Naive thymus-derived CD8-positive, alpha-beta T cell (primary cell): Measurements from ENCODE around the gene PAFAH1B2. TPM values are rescaled to one million over a fixed set of nuclear protein-coding genes. Genes with fewer than 3 reads are reported as not detected.
A peak's percentile ranks its signal among the peaks of the same experiment; 100 is the strongest.

Experiments used
- ATAC-seq, 2 donors: fragments of 150-1000 bp; cut with Tn5 transposase in 1 of 2; sonication (Bioruptor Pico), chemical (Tn5 transposase) in 1 of 2; 1 replicate in 1 of 2; 2 replicates in 1 of 2; pipeline ENCODE4 v1.10.0; 2021; ENCODE audit warnings: mild to moderate bottlenecking in 2 of 2, moderate library complexity in 2 of 2
- POLR2A ChIA-PET: fragments of 350-600 bp; sonication (Branson Sonifier 250); formaldehyde crosslinking; loops from one replicate; lab custom pipeline; 2021; ENCODE audit warnings: antibody characterized with exemption; lab: Charles Lee
- DNase-seq, 10 donors: peaks; one replicate each; pipeline versions ENCODE4 v3.0.0 to v3.0.0-alpha.2; 2020 to 2022
- H3K27ac Mint-ChIP-seq, 10 donors: one replicate each; pipeline ENCODE4 v1.8.0; 2020 to 2022; ENCODE audit warnings: mild to moderate bottlenecking in 10 of 10, mixed read lengths in 10 of 10, moderate library complexity in 4 of 10, inconsistent platforms in 1 of 10
- H3K27me3 Mint-ChIP-seq, 5 donors: one replicate each; pipeline ENCODE4 v1.8.0; 2021 to 2022; ENCODE audit warnings: mixed read lengths in 5 of 5
- H3K36me3 Mint-ChIP-seq, 3 donors: one replicate each; pipeline ENCODE4 v1.8.0; 2020 to 2022; ENCODE audit warnings: mixed read lengths in 3 of 3, mild to moderate bottlenecking in 2 of 3, inconsistent platforms in 1 of 3
- H3K4me1 Mint-ChIP-seq, 4 donors: one replicate each; pipeline ENCODE4 v1.8.0; 2021 to 2022; ENCODE audit warnings: mixed read lengths in 4 of 4
- H3K4me3 Mint-ChIP-seq, 10 donors: one replicate each; pipeline ENCODE4 v1.8.0; 2020 to 2022; ENCODE audit warnings: mild to moderate bottlenecking in 10 of 10, mixed read lengths in 10 of 10, moderate library complexity in 6 of 10, inconsistent platforms in 1 of 10
- H3K9me3 Mint-ChIP-seq, 9 donors: one replicate each; pipeline ENCODE4 v1.8.0; 2020 to 2022; ENCODE audit warnings: mixed read lengths in 9 of 9, mild to moderate bottlenecking in 3 of 9, inconsistent platforms in 1 of 9, moderate library complexity in 1 of 9
- polyA plus RNA-seq, 3 donors: library from polyadenylated mRNA; unstranded; fragments of 300-500 nt; fragmentation: Illumina TruSeq; gene quantifications; one replicate each; pipeline ENCODE4 v1.2.3, GENCODE V29; 2021
- total RNA-seq, 8 experiments: library from RNA in 2 of 8; stranded (reverse) in 2 of 8; gene quantifications; one replicate each; pipeline ENCODE4 v1.2.3 and lab custom pipeline; 2021 to 2026

Gene PAFAH1B2
- total and polyA plus RNA-seq, 5 experiments from 2014 or later, result 14.4 to 60.5 (median 19.5) TPM

DNA sequence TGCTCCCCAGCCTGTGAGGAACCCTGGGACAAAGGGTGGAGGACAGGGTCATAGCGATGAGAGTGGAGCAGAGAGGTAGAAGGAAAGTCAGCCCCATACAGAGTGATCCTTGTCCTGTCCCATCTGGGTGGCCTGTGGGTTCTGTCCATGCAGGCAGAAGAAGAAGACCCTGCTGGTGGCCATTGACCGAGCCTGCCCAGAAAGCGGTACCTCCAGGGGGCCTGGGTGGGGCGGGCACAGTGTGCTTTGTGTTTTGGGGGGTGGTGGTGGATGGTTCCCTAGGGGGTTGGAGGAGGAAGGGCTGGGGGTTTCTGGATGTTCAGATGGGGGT is 42.3 kb downstream of the PAFAH1B2 start:
- DNase-seq (no peak), ATAC-seq (no peak)
- POLR2A ChIA-PET, result interaction anchor here (1.1 kb wide), 1 partner anchor 16 kb away, joined by 3 read pairs; no protein-coding TSS in a partner anchor
- peak overlapping the region in 1 of 10 donors; percentile 68 for H3K4me3 Mint-ChIP-seq
- H3K27me3 Mint-ChIP-seq, result no peaks in the 10 kb centered on the region
- peaks cover 3 to 41% (median 5%) of the 10 kb centered on the region in 4 donors for H3K4me1 Mint-ChIP-seq
- H3K36me3 Mint-ChIP-seq, result peaks cover 0 to 24% (median 5%) of the 10 kb centered on the region in 3 donors
- no peaks in the 10 kb centered on the region for H3K9me3 Mint-ChIP-seq
- H3K27ac Mint-ChIP-seq, result peak overlapping the region in 4 of 10 donors; percentile 31 to 88 (median 68)

DNA sequence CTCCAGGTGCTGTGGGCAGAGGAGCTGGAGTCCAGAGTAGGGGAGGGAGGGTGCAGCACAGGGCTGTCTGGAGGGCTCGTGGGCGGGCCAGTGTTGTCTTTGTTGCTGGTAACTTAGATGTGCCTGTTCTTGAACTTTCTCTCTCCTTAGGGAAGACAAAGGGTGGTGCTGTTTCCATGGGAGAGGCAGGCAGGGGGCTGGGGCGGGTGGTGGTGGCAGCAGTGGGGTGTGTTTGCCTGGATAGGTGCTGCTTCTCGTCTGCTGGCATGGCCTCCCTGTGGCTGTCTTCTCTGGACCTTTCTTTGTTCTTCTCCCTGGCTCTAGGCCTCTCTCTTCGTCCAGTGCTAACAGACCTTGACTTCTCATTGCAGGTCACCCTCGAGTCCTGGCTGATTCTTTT is 42.9 kb downstream of the PAFAH1B2 start:
- DNase-seq, result no peak
- Mint-ChIP-seq H3K36me3 (peaks cover 0 to 24% (median 5%) of the 10 kb centered on the region in 3 donors), H3K4me3 (peak overlapping the region in 1 of 10 donors; percentile 65), H3K9me3 (no peaks in the 10 kb centered on the region), H3K27ac (peak overlapping the region in 7 of 10 donors; percentile 5 to 68 (median 44)), H3K27me3 (no peaks in the 10 kb centered on the region), H3K4me1 (peaks cover 3 to 41% (median 5%) of the 10 kb centered on the region in 4 donors)
- no peak for ATAC-seq
- POLR2A ChIA-PET, result no interaction called here

DNA sequence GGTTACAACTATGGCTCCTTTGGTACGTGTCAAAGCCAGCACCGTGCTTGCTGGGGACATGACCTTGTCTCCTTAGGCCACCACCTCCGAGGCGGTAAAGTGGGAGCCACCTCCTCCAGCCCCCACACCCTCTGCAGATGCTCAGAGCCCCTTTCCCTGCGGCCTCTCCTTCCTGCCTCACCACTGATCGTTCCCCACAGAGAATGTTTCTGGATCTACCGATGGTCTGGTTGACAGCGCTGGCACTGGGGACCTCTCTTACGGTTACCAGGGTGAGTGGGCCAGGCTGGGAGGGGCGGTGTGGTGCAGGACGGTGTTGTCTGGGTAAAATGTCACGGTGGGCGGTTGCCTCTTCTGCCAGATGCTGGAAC is 43.3 kb downstream of the PAFAH1B2 start:
- no peak for DNase-seq
- peaks cover 3 to 41% (median 5%) of the 10 kb centered on the region in 4 donors for H3K4me1 Mint-ChIP-seq
- peak overlapping the region in 1 of 10 donors; percentile 65 for H3K4me3 Mint-ChIP-seq
- H3K27me3 Mint-ChIP-seq, result no peaks in the 10 kb centered on the region
- H3K9me3 Mint-ChIP-seq, result no peaks in the 10 kb centered on the region
- ATAC-seq, result no peak
- peaks cover 0 to 24% (median 5%) of the 10 kb centered on the region in 3 donors for H3K36me3 Mint-ChIP-seq
- POLR2A ChIA-PET, result no interaction called here
- peak overlapping the region in 3 of 10 donors; percentile 11 to 68 (median 48) for H3K27ac Mint-ChIP-seq

DNA sequence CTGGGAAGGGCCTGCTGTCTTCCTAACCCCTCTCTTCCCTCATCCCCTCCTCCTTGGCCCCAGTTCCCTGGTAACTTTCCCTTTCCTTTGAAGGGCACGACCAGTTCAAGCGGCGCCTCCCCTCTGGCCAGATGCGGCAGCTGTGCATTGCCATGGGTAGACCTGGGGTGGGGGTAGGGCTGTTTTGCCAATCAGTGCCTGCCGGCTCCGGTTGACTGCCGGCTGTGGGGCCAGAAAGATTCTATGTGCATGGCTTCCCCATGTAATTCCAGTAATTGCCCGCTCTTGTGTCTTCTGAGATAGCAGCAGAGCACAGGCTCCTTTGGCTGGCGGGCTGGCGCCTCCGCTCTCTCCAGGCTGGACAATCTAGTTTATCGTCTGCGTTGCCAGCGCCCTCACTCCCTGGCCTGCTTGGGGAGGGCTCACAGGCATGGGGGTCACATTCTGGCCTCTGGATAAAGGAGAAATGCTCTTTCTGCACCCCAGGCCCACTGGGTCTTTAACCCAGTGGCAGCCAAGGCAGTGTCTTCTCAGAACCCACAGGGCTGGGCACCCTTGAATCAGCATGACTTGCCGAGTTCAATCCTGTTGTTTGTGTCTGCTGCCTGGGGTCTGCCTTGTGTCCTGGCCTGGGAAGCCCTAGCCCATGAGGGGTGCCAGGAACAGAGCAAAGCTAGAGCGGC is 43.9 kb downstream of the PAFAH1B2 start:
- DNase-seq, result no peak
- H3K27ac Mint-ChIP-seq, result peak overlapping the region in 2 of 10 donors; percentile 8 to 60
- no peaks in the 10 kb centered on the region for H3K9me3 Mint-ChIP-seq
- H3K4me1 Mint-ChIP-seq, result peaks cover 3 to 39% (median 5%) of the 10 kb centered on the region in 4 donors
- no peak for ATAC-seq
- H3K36me3 Mint-ChIP-seq, result peaks cover 0 to 25% (median 5%) of the 10 kb centered on the region in 3 donors
- H3K4me3 Mint-ChIP-seq, result peak overlapping the region in 1 of 10 donors; percentile 55
- POLR2A ChIA-PET, result interaction anchor here (0.8 to 1.0 kb wide), 2 partner anchors 8 to 17 kb away, joined by 3 to 4 read pairs; no protein-coding TSS in a partner anchor
- H3K27me3 Mint-ChIP-seq, result no peaks in the 10 kb centered on the region

DNA sequence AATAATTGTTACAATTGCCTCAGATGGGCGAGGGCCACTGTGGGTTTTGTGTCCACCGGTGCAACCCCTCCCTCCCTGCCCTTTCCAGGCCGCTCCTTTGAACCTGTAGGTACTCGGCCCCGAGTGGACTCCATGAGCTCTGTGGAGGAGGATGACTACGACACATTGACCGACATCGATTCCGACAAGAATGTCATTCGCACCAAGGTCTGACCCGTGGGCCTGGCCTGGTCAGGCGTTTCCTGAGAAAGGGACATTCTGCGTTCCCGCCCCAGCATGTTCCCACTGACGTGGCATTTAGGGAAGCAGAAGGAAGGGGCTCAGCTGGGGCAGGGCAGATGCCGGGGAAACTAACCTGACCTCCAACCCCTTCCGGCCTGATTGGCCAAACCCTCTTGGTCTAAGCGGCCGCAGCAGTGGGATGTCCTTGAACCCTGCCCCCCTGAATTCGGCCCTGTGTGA is 44.6 kb downstream of the PAFAH1B2 start:
- peak overlapping the region in 2 of 10 donors; percentile 41 to 60 for H3K27ac Mint-ChIP-seq
- H3K27me3 Mint-ChIP-seq, result no peaks in the 10 kb centered on the region
- H3K4me1 Mint-ChIP-seq, result peaks cover 5 to 39% (median 7%) of the 10 kb centered on the region in 4 donors
- H3K4me3 Mint-ChIP-seq, result peak overlapping the region in 1 of 10 donors; percentile 52
- H3K9me3 Mint-ChIP-seq, result no peaks in the 10 kb centered on the region
- DNase-seq, result no peak
- POLR2A ChIA-PET, result interaction anchor here (0.8 to 1.0 kb wide), 2 partner anchors 9 to 18 kb away, joined by 3 to 4 read pairs; no protein-coding TSS in a partner anchor
- ATAC-seq, result no peak
- H3K36me3 Mint-ChIP-seq, result peaks cover 0 to 24% (median 4%) of the 10 kb centered on the region in 3 donors

DNA sequence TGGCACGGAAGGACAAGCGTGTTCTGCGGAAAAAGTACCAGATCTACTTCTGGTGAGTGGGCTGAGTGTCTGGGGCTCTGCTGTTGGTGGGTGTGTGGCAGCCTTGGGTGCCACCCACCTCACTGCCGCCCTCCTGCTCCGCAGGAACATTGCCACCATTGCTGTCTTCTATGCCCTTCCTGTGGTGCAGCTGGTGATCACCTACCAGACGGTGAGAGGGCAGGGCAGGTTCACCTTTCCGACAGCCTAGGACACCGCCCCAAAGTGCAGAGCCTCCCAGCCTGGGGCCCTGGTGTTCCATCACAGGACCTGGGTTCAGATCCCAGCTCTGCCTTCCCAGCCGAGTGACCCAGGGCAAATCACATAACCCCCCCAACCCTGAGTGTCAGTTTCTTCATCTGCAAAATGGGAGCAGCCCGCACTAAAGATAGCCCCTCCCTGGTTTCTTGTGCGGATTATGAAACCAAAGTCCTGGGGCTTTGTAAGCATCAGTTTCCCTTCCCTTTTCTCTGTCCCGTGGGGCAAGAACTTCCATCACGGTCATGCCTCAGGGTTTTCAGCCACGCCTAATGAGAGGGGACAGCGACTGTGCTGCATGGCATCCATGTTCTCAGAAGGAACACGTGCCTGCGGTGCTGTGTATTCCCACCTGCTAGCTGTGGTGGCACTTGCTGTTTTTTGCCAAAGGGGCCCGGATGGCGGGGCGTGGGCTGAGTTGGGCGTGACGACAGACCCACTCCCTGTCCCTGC is 45.3 kb downstream of the PAFAH1B2 start:
- H3K4me1 Mint-ChIP-seq, result peaks cover 0 to 36% (median 7%) of the 10 kb centered on the region in 4 donors
- peak overlapping the region in 1 of 10 donors; percentile 40 for H3K4me3 Mint-ChIP-seq
- peak overlapping the region in 4 of 10 donors; percentile 29 to 65 (median 50) for H3K27ac Mint-ChIP-seq
- H3K27me3 Mint-ChIP-seq, result no peaks in the 10 kb centered on the region
- H3K36me3 Mint-ChIP-seq, result peaks cover 0 to 21% (median 3%) of the 10 kb centered on the region in 3 donors
- DNase-seq, result peak in 1 of 10 donors; percentile 31
- H3K9me3 Mint-ChIP-seq, result no peaks in the 10 kb centered on the region
- POLR2A ChIA-PET, result interaction anchor here (0.8 to 1.0 kb wide), 2 partner anchors 10 to 19 kb away, joined by 3 to 4 read pairs; no protein-coding TSS in a partner anchor
- ATAC-seq, result peak in 1 of 2 donors; percentile 58

DNA sequence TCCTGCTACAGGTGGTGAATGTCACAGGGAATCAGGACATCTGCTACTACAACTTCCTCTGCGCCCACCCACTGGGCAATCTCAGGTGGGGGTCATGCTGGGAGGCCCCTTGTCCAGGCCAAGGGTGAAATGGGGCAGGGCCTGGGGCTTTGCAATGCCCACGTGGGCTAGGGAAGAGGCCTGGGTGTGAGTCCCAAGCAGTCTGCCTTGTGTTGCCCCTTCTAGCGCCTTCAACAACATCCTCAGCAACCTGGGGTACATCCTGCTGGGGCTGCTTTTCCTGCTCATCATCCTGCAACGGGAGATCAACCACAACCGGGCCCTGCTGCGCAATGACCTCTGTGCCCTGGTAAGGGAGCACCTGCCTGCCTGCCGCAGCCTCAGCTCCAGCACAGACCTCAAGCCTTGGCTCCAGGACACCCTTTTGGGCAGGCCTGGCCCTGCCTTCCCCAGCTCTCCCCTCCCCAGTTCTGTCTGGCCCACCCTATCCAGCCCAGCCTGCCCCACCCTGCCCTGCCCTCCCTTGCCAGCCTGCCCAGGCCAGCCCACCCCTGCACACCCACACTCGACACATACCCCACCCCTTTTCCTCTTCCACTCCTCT is 46.0 kb downstream of the PAFAH1B2 start:
- H3K27me3 Mint-ChIP-seq, result no peaks in the 10 kb centered on the region
- no peak for ATAC-seq
- peak overlapping the region in 2 of 10 donors; percentile 29 to 65 for H3K27ac Mint-ChIP-seq
- POLR2A ChIA-PET, result no interaction called here
- no peaks in the 10 kb centered on the region for H3K9me3 Mint-ChIP-seq
- peak overlapping the region in 1 of 10 donors; percentile 40 for H3K4me3 Mint-ChIP-seq
- peaks cover 0 to 20% (median 3%) of the 10 kb centered on the region in 3 donors for H3K36me3 Mint-ChIP-seq
- peaks cover 0 to 37% (median 7%) of the 10 kb centered on the region in 4 donors for H3K4me1 Mint-ChIP-seq
- no peak for DNase-seq

DNA sequence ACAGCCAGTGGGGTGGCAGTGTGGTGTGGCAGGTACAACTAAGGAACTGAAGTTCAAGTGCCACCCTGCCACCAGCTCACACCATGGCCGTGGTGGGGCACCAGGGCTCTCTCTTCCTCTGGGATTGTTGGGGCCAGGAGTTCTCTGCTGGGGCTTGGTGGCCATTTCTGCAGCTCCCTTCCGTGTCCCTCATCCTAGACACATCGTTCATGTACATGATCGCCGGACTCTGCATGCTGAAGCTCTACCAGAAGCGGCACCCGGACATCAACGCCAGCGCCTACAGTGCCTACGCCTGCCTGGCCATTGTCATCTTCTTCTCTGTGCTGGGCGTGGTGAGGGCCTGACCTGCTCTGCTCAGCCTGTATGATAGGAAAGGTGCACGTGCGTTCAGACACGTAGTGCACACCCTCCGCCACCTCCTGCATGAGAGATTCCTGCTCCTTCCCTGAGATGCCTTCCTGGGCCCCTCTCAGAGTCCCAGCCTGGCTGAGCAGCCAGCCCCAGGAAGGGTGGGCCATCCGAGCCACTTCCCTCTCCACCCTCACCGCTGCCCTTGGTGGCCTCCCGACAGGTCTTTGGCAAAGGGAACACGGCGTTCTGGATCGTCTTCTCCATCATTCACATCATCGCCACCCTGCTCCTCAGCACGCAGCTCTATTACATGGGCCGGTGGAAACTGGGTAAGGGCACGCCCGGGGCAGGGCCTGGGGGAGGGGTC is 47.8 kb downstream of the PAFAH1B2 start:
- no peak for DNase-seq
- ATAC-seq, result no peak
- peak overlapping the region in 4 of 10 donors; percentile 15 to 67 (median 52) for H3K27ac Mint-ChIP-seq
- POLR2A ChIA-PET, result interaction anchor here (1.1 to 1.6 kb wide), 2 partner anchors 11 to 13 kb away, joined by 3 read pairs; partner anchors contain the start of gene SIDT2
- no peaks in the 10 kb centered on the region for H3K9me3 Mint-ChIP-seq
- peaks cover 0 to 17% (median 3%) of the 10 kb centered on the region in 3 donors for H3K36me3 Mint-ChIP-seq
- no peaks in the 10 kb centered on the region for H3K27me3 Mint-ChIP-seq
- H3K4me1 Mint-ChIP-seq, result peaks cover 0 to 29% (median 11%) of the 10 kb centered on the region in 4 donors
- H3K4me3 Mint-ChIP-seq, result peak overlapping the region in 1 of 10 donors; percentile 15

DNA sequence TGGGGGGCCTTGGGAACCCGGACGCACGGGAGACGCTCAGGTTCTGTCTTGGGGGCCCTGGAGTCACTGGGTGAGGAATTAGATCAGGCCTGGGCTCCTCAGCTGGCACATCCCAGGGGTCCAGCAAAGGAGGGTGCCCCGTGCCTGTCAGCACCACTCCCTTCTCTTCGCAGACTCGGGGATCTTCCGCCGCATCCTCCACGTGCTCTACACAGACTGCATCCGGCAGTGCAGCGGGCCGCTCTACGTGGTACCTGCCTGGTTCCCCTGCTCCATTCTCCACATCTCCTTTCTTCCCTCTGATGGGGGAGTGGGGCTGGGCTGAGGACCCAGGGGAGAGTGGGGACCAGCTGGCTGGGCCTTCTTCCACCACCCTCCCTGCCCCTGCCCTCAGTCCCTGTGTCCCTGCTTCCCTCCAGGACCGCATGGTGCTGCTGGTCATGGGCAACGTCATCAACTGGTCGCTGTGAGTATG is 48.4 kb downstream of the PAFAH1B2 start:
- Mint-ChIP-seq H3K4me3 (no peak overlapping the region), H3K27ac (peak overlapping the region in 3 of 10 donors; percentile 30 to 67 (median 59)), H3K4me1 (peaks cover 0 to 23% (median 10%) of the 10 kb centered on the region in 4 donors), H3K9me3 (no peaks in the 10 kb centered on the region), H3K36me3 (peaks cover 0 to 15% (median 3%) of the 10 kb centered on the region in 3 donors), H3K27me3 (no peaks in the 10 kb centered on the region)
- POLR2A ChIA-PET, result interaction anchor here (1.1 to 1.6 kb wide), 2 partner anchors 10 to 14 kb away, joined by 3 read pairs; partner anchors contain the start of gene SIDT2
- ATAC-seq (no peak), DNase-seq (no peak)

DNA sequence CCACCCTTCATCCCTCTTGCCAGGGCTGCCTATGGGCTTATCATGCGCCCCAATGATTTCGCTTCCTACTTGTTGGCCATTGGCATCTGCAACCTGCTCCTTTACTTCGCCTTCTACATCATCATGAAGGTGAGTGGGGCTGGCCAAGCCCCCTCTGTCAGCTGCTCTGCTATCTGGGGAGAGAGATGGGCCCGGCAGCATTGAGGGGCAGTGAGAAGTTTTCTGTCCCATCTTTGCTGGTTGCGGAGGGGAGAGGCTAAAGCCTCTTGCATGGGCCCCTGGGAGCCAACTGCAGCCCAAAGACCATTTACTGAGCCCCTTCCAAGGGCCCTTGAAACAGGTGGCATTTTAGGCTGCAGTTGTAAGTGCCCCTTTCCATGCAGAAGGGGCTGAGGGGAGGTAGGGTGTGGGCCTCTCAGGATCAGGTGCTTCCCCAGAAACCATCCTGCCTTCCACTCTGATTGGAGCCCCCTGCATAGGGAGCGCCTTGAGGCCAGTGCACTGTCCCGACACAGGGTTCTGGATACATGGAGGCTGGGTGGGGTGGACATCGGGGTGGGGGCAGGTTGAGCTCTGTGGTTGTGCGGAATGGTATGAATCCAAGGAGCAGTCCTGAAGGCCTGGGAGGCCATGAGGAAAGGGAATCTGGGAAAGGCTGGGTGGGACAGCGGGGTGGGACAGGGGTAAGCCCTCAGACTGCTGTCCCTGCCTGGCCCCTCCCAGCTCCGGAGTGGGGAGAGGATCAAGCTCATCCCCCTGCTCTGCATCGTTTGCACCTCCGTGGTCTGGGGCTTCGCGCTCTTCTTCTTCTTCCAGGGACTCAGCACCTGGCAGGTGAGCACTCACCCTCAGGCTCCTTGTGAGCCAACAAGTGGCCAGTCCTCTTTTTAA is 49.3 kb downstream of the PAFAH1B2 start:
- Mint-ChIP-seq H3K27me3 (no peaks in the 10 kb centered on the region), H3K4me1 (peaks cover 0 to 22% (median 12%) of the 10 kb centered on the region in 4 donors), H3K36me3 (peaks cover 0 to 15% (median 3%) of the 10 kb centered on the region in 3 donors), H3K4me3 (no peak overlapping the region), H3K9me3 (no peaks in the 10 kb centered on the region), H3K27ac (peak overlapping the region in 7 of 10 donors; percentile 11 to 88 (median 56))
- no peak for DNase-seq
- POLR2A ChIA-PET, result interaction anchor here (0.6 to 1.6 kb wide), 4 partner anchors 9 to 17 kb away, joined by 3 to 7 read pairs (median 4); partner anchors contain the start of gene SIDT2
- no peak for ATAC-seq
